Activated CD8-positive, alpha-beta memory T cell treated with anti-CD3 and anti-CD28 coated beads for 36 hours (primary cell): ENCODE measurements around the gene NDST1. TPM values are rescaled to one million over a fixed set of nuclear protein-coding genes. Genes with fewer than 3 reads are reported as not detected.

Experiments
- CTCF ChIA-PET: fragments of 350-600 bp; sonication (Branson Sonifier 250); formaldehyde crosslinking; loops from one replicate; lab custom pipeline; 2021; ENCODE audit warnings: antibody characterized with exemption; lab: Charles Lee
- POLR2A ChIA-PET: fragments of 350-600 bp; sonication (Branson Sonifier 250); formaldehyde crosslinking; loops from one replicate; lab custom pipeline; 2021; ENCODE audit warnings: antibody characterized with exemption; lab: Charles Lee
- total RNA-seq, 2 experiments: library from RNA; stranded (reverse); gene quantifications; one replicate each; pipeline ENCODE4 v1.2.3, GENCODE V29; 2021

Gene NDST1
- total RNA-seq, 2 experiments from 2014 or later = 3.2 to 4.8 TPM

GRCh38 chr5:150573867-150574817, 66.2 kb downstream of the NDST1 start:
- ChIA-PET POLR2A (no interaction called here), CTCF (no interaction called here)

- ChIA-PET CTCF (no interaction called here), POLR2A (no interaction called here)
Observed at GRCh38 chr5:150574818-150575547, 67.1 kb downstream of the NDST1 start.

- CTCF ChIA-PET = interaction anchor here (1.3 kb wide), 1 partner anchor 16 kb away, joined by 3 read pairs; no protein-coding TSS in a partner anchor
- POLR2A ChIA-PET = no interaction called here
Observed at GRCh38 chr5:150575745-150576448, 68.0 kb downstream of the NDST1 start.

- ChIA-PET POLR2A (no interaction called here), CTCF (interaction anchor here (1.3 kb wide), 1 partner anchor 17 kb away, joined by 3 read pairs; no protein-coding TSS in a partner anchor)
Observed at GRCh38 chr5:150576449-150576949, 68.6 kb downstream of the NDST1 start.

GRCh38 chr5:150577378-150578139, 69.6 kb downstream of the NDST1 start:
- ChIA-PET CTCF (no interaction called here), POLR2A (no interaction called here)

GRCh38 chr5:150578781-150579461, 71.0 kb downstream of the NDST1 start:
- ChIA-PET POLR2A (no interaction called here), CTCF (no interaction called here)

- POLR2A ChIA-PET = no interaction called here
- CTCF ChIA-PET = interaction anchor here (0.7 kb wide), 1 partner anchor 9 kb away, joined by 3 read pairs; no protein-coding TSS in a partner anchor
Observed at GRCh38 chr5:150579462-150580400, 71.8 kb downstream of the NDST1 start.

- ChIA-PET POLR2A (no interaction called here), CTCF (no interaction called here)
Observed at GRCh38 chr5:150580917-150581316, 73.0 kb downstream of the NDST1 start.

GRCh38 chr5:150582241-150583109, 74.5 kb downstream of the NDST1 start:
- POLR2A ChIA-PET = no interaction called here
- CTCF ChIA-PET = no interaction called here

- ChIA-PET POLR2A (no interaction called here), CTCF (no interaction called here)
Observed at GRCh38 chr5:150583541-150584225, 75.8 kb downstream of the NDST1 start.

GRCh38 chr5:150584556-150585335, 76.8 kb downstream of the NDST1 start:
- ChIA-PET POLR2A (no interaction called here), CTCF (interaction anchor here (0.6 kb wide), 1 partner anchor 124 kb away, joined by 3 read pairs; no protein-coding TSS in a partner anchor)

- ChIA-PET POLR2A (no interaction called here), CTCF (no interaction called here)
Observed at GRCh38 chr5:150585781-150586341, 77.9 kb downstream of the NDST1 start.

GRCh38 chr5:150587016-150587415, 79.1 kb downstream of the NDST1 start:
- ChIA-PET POLR2A (no interaction called here), CTCF (no interaction called here)

- ChIA-PET POLR2A (no interaction called here), CTCF (interaction anchor here (0.7 kb wide), 1 partner anchor 8 kb away, joined by 3 read pairs; no protein-coding TSS in a partner anchor)
Observed at GRCh38 chr5:150587856-150588595, 80.1 kb downstream of the NDST1 start.
